HepG2 (cell line): ENCODE data around the gene TUBE1. TPM values are rescaled to one million over a fixed set of nuclear protein-coding genes. Genes with fewer than 3 reads are reported as not detected.

ENCODE experiments used
- AGO2 ChIP-seq: fragments of 200-400 bp; formaldehyde crosslinking; optimal IDR thresholded peaks from 2 replicates; pipeline ENCODE3; 2017; ENCODE audit warnings: mild to moderate bottlenecking, low read depth, low read length, moderate library complexity
- ERF ChIP-seq: IDR thresholded peaks from 2 replicates; pipeline ENCODE4 v1.6.1; 2018; ENCODE audit warnings: missing biosample characterization, missing genetic modification reagents
- HES4 ChIP-seq: sonication (generic); formaldehyde crosslinking; IDR thresholded peaks from 2 replicates; pipeline ENCODE4 v1.9.0; 2021; ENCODE audit warnings: mild to moderate bottlenecking, missing genetic modification reagents, borderline replicate concordance
- IKZF4 ChIP-seq: sonication (generic); formaldehyde crosslinking; IDR thresholded peaks from 2 replicates; pipeline ENCODE4 v1.5.1; 2020; ENCODE audit warnings: borderline replicate concordance, mild to moderate bottlenecking, low read depth, missing genetic modification reagents; ENCODE audit errors: not compliant biosample characterization
- KAT8 ChIP-seq: IDR thresholded peaks from 2 replicates; pipeline ENCODE4 v1.6.1; 2016; ENCODE audit warnings: missing genetic modification reagents, missing compliant biosample characterization
- MXI1 ChIP-seq: IDR thresholded peaks from 3 replicates; pipeline ENCODE4 v1.6.1; 2012; ENCODE audit warnings: low read depth, low read length, inconsistent platforms, borderline replicate concordance
- PITX1 ChIP-seq: sonication (generic); formaldehyde crosslinking; IDR thresholded peaks from 2 replicates; pipeline ENCODE4 v1.5.1; 2020; ENCODE audit warnings: mild to moderate bottlenecking, missing genetic modification reagents
- PRPF4 ChIP-seq: fragments of 200-400 bp; formaldehyde crosslinking; IDR thresholded peaks from 2 replicates; pipeline ENCODE4 v1.6.1; 2016; ENCODE audit warnings: low read length, low read depth; ENCODE audit not compliant: poor library complexity, severe bottlenecking
- SOX6 ChIP-seq, 2 experiments: fragments of 450-650 bp in 1 of 2; sonication (generic) in 1 of 2; formaldehyde crosslinking in 1 of 2; IDR thresholded peaks; 2 replicates each; pipeline versions ENCODE4 v1.4.0 to v1.6.1; 2017 to 2020; ENCODE audit warnings: antibody characterized with exemption in 1 of 2, mild to moderate bottlenecking in 1 of 2, missing genetic modification reagents in 1 of 2
- U2AF1 ChIP-seq: fragments of 200-400 bp; formaldehyde crosslinking; optimal IDR thresholded peaks from 2 replicates; pipeline ENCODE3; 2017; ENCODE audit warnings: mild to moderate bottlenecking, low read depth, low read length
- ZFX ChIP-seq: sonication (generic); formaldehyde crosslinking; IDR thresholded peaks from 2 replicates; pipeline ENCODE4 v1.4.0; 2020; ENCODE audit warnings: mild to moderate bottlenecking, low read depth, missing genetic modification reagents, moderate library complexity
- ZFYVE20 ChIP-seq: sonication (generic); formaldehyde crosslinking; IDR thresholded peaks from 2 replicates; pipeline ENCODE4 v1.8.0; 2023; ENCODE audit warnings: low read depth, mild to moderate bottlenecking, moderate library complexity, missing genetic modification reagents, borderline replicate concordance
- ZKSCAN5 ChIP-seq: sonication (generic); formaldehyde crosslinking; IDR thresholded peaks from 2 replicates; pipeline ENCODE4 v1.5.1; 2020; ENCODE audit warnings: mild to moderate bottlenecking, missing genetic modification reagents
- ZNF207 ChIP-seq: fragments of 450-650 bp; IDR thresholded peaks from 2 replicates; pipeline ENCODE4 v1.6.1; 2016; ENCODE audit warnings: antibody characterized with exemption, borderline replicate concordance
- ZNF749 ChIP-seq: sonication (generic); formaldehyde crosslinking; IDR thresholded peaks from 2 replicates; pipeline ENCODE4 v1.8.0; 2022; ENCODE audit warnings: mild to moderate bottlenecking, missing genetic modification reagents, moderate library complexity, borderline replicate concordance
- ZNF839 ChIP-seq: sonication (generic); formaldehyde crosslinking; IDR thresholded peaks from 2 replicates; pipeline ENCODE4 v1.4.0; 2020; ENCODE audit warnings: missing genetic modification reagents, mild to moderate bottlenecking, borderline replicate concordance
- ZNF891 ChIP-seq: sonication (generic); formaldehyde crosslinking; IDR thresholded peaks from 2 replicates; pipeline ENCODE4 v1.5.0; 2020; ENCODE audit warnings: mild to moderate bottlenecking, missing genetic modification reagents
- polyA plus RNA-seq, 8 experiments: library from polyadenylated mRNA; depleted of rRNA in 3 of 8; stranded (reverse) in 7 of 8; unstranded in 1 of 8; fragments of >200 nt; fragmentation: Illumina TruSeq in 4 of 8; extraction: Trizol in 4 of 8; gene quantifications; 2 replicates each; pipeline versions ENCODE4 v1.2.1 to v1.2.3, GENCODE V29; 2011 to 2016; ENCODE audit warnings: low read depth in 4 of 8, missing spikeins in 1 of 8, mixed read lengths in 1 of 8; ENCODE audit not compliant: insufficient read depth in 1 of 8
- total RNA-seq, 5 experiments: library from RNA; depleted of rRNA; stranded (reverse); fragments of >200 nt; fragmentation: Illumina TruSeq; extraction: Trizol; gene quantifications; 2 replicates each; pipeline ENCODE4 v1.2.3, GENCODE V29; 2016; ENCODE audit warnings: low read depth in 1 of 5
- TF ChIP-seq, protein P1 (sequence below): sonication (generic); formaldehyde crosslinking; IDR thresholded peaks from 2 replicates; pipeline ENCODE4 v1.4.0; 2020; ENCODE audit warnings: missing genetic modification reagents
- TF ChIP-seq, protein P2 (sequence below): sonication (generic); formaldehyde crosslinking; IDR thresholded peaks from 2 replicates; pipeline ENCODE4 v1.8.0; 2022; ENCODE audit warnings: mild to moderate bottlenecking, missing genetic modification reagents; ENCODE audit not compliant: insufficient replicate concordance
- TF ChIP-seq, protein P3 (sequence below): sonication (generic); formaldehyde crosslinking; IDR thresholded peaks from 2 replicates; pipeline ENCODE4 v1.8.0; 2022; ENCODE audit warnings: mild to moderate bottlenecking, missing genetic modification reagents, moderate library complexity

The TUBE1 gene
- total and polyA plus RNA-seq, 2 of the 13 experiments (the other 11 are each of a cell fraction or from before 2014, with no cell fraction given) = 17.3 to 22.6 TPM

DNA sequence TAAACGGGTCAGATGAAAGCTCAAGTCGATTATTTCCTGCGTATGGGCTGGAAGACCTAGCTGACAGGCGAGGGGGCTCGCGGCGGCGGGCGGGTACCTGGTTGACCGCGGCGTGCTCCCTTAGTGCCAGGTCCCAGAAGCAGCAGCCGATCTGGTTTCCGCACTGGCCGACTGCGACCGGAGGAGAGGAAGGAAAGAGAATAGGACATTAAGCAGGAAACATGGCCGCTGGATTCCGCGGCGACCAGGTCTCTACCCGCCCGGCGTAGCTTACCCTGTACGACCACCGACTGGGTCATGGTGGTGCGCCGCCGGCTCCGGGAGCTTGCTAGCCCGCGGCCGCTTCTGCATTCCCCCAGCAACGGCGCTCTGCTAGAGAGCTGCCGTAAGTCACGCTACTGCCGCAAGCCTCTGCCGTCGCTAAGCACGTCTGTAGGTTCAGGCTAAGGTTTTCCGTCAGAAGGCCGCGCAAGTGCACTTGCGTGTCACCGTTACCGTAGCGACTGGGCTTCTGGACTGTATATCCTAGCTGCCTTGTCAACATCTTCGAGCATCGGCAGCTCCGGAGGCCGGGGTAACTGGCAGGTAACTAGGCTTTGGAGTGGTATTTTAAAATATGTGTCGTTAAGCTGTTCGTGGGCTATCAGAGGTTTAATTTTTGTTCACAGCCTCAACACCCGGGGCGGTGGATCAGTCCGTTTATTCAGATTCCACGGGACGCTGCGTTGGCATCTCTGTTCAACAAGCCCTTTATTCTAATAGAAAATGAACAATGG lies at the start of gene TUBE1, which contains the start of gene FAM229B (continued):
- TF ChIP-seq ERF (CRISPR knock-in tag) (peak; percentile 82), HES4 (CRISPR knock-in tag) (peak; percentile 59; the same call in 1 of the 2 replicates), U2AF1 (peak; percentile 94), ZNF839 (CRISPR knock-in tag) (peak; percentile 82; the same call in 1 of the 2 replicates), ZNF207 (no peak), PITX1 (CRISPR knock-in tag) (no peak; the same call in 1 of the 2 replicates), SOX6 (IDR thresholded peaks at IDR 0.05) (no peak), SOX6 (CRISPR knock-in tag; IDR thresholded peaks at IDR 0.05) (peak; percentile 76; the same call in 1 of the 2 replicates), ZKSCAN5 (CRISPR knock-in tag) (no peak), ZNF749 (no peak; the same call in 1 of the 2 replicates), ZFYVE20 (no peak), PRPF4 (no peak), ZFX (CRISPR knock-in tag) (peak; percentile 85), IKZF4 (CRISPR knock-in tag) (peak; percentile 51), KAT8 (CRISPR knock-in tag) (peak; percentile 95), ZNF891 (peak; percentile 78; the same call in 1 of the 2 replicates), MXI1 (peak; percentile 84; the same call in 2 of the 3 replicates), AGO2 (peak; percentile 26)
- TF ChIP-seq, protein P1, sequence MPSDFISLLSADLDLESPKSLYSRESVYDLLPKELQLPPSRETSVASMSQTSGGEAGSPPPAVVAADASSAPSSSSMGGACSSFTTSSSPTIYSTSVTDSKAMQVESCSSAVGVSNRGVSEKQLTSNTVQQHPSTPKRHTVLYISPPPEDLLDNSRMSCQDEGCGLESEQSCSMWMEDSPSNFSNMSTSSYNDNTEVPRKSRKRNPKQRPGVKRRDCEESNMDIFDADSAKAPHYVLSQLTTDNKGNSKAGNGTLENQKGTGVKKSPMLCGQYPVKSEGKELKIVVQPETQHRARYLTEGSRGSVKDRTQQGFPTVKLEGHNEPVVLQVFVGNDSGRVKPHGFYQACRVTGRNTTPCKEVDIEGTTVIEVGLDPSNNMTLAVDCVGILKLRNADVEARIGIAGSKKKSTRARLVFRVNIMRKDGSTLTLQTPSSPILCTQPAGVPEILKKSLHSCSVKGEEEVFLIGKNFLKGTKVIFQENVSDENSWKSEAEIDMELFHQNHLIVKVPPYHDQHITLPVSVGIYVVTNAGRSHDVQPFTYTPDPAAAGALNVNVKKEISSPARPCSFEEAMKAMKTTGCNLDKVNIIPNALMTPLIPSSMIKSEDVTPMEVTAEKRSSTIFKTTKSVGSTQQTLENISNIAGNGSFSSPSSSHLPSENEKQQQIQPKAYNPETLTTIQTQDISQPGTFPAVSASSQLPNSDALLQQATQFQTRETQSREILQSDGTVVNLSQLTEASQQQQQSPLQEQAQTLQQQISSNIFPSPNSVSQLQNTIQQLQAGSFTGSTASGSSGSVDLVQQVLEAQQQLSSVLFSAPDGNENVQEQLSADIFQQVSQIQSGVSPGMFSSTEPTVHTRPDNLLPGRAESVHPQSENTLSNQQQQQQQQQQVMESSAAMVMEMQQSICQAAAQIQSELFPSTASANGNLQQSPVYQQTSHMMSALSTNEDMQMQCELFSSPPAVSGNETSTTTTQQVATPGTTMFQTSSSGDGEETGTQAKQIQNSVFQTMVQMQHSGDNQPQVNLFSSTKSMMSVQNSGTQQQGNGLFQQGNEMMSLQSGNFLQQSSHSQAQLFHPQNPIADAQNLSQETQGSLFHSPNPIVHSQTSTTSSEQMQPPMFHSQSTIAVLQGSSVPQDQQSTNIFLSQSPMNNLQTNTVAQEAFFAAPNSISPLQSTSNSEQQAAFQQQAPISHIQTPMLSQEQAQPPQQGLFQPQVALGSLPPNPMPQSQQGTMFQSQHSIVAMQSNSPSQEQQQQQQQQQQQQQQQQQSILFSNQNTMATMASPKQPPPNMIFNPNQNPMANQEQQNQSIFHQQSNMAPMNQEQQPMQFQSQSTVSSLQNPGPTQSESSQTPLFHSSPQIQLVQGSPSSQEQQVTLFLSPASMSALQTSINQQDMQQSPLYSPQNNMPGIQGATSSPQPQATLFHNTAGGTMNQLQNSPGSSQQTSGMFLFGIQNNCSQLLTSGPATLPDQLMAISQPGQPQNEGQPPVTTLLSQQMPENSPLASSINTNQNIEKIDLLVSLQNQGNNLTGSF = no peak
- TF ChIP-seq, protein P2, sequence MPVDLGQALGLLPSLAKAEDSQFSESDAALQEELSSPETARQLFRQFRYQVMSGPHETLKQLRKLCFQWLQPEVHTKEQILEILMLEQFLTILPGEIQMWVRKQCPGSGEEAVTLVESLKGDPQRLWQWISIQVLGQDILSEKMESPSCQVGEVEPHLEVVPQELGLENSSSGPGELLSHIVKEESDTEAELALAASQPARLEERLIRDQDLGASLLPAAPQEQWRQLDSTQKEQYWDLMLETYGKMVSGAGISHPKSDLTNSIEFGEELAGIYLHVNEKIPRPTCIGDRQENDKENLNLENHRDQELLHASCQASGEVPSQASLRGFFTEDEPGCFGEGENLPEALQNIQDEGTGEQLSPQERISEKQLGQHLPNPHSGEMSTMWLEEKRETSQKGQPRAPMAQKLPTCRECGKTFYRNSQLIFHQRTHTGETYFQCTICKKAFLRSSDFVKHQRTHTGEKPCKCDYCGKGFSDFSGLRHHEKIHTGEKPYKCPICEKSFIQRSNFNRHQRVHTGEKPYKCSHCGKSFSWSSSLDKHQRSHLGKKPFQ (CRISPR knock-in tag) = no peak
- TF ChIP-seq, protein P3, sequence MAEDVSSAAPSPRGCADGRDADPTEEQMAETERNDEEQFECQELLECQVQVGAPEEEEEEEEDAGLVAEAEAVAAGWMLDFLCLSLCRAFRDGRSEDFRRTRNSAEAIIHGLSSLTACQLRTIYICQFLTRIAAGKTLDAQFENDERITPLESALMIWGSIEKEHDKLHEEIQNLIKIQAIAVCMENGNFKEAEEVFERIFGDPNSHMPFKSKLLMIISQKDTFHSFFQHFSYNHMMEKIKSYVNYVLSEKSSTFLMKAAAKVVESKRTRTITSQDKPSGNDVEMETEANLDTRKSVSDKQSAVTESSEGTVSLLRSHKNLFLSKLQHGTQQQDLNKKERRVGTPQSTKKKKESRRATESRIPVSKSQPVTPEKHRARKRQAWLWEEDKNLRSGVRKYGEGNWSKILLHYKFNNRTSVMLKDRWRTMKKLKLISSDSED = no peak
